AML-193 (cell line): ENCODE data around the gene CFB.
A peak's percentile ranks its signal among the peaks of the same experiment; 100 is the strongest.
"Not testable (repeated sequence)": the region's sequence is repeated elsewhere in the genome, so short reads cannot be mapped to it uniquely, and the experiment has no call there.

ENCODE experiments used
- DNase-seq, 2 experiments: peaks; one replicate each; lab custom pipeline; 2025; lab: John Stamatoyannopoulos, UW

CFB gene

DNA sequence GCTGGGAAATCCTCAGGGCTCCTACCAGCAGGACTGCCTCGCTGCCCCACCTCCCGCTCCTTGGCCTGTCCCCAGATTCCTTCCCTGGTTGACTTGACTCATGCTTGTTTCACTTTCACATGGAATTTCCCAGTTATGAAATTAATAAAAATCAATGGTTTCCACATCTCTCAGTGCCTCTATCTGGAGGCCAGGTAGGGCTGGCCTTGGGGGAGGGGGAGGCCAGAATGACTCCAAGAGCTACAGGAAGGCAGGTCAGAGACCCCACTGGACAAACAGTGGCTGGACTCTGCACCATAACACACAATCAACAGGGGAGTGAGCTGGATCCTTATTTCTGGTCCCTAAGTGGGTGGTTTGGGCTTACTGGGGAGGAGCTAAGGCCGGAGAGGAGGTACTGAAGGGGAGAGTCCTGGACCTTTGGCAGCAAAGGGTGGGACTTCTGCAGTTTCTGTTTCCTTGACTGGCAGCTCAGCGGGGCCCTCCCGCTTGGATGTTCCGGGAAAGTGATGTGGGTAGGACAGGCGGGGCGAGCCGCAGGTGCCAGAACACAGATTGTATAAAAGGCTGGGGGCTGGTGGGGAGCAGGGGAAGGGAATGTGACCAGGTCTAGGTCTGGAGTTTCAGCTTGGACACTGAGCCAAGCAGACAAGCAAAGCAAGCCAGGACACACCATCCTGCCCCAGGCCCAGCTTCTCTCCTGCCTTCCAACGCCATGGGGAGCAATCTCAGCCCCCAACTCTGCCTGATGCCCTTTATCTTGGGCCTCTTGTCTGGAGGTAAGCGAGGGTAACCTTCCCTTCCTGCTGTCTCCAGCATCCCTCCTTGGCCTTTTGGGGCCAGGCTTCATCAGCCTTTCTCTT is at the start of gene CFB:
CFB (plus strand) TSS at position 589 of the 863 bp plus-strand sequence; CDS start at position 716, 127 bp downstream.
- no peak for DNase-seq

DNA sequence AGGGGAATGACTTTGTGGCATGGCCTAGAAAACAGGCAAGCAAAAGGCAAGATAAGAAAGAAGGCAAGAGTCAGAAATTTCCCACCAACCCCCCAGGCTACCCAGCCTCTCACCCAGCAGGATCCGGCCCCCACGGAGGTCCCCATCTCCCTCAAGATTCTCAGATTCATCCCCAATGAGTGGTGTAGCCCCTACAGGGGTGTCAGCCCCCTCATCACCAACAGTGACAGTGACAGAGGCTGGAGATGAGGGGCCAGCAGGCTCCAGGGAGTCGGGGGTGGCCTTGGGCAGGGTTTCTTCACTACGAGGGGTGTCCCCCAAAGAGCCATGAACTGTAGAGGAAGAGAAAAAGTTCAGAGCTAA is 49.4 kb upstream of the CFB start:
- no peak for DNase-seq

DNA sequence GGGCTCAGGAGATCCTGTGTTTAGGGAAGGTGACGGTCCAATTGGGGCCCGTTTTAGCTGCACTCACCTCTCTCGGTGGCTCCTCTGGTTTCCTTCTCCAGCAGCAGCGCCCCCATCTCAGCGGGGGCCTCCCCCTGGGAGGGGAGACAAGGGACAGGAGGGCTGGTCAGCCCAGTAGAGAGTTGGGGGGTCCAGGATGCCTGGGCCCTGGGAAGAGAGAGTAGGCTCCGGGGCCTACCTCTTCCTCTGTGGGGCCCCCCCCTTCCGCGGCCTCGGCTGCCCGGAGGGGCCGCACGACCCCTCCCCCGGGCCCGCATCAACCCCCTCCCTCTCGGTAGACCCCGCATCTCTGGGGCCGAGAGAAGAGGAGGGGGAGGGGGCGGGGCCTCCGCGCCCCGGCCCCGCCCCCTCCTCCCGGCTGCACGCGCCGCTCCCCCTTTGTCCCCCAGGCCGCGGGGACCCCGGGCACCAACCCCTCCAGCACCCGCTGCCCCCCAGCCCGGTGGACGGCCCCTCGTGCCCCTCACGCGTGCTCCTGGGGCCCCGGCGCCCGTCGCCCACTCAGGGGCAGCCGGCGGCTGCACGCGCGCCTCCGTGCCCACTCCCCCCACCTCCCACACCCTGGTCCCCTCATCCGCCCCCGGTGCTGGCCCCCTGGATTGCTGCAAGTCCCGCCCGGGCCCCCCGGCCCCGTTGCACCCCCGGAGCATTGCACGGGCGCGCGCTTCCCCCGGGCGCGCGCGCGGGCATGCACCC is 48.9 kb upstream of the CFB start:
- no peak for DNase-seq

DNA sequence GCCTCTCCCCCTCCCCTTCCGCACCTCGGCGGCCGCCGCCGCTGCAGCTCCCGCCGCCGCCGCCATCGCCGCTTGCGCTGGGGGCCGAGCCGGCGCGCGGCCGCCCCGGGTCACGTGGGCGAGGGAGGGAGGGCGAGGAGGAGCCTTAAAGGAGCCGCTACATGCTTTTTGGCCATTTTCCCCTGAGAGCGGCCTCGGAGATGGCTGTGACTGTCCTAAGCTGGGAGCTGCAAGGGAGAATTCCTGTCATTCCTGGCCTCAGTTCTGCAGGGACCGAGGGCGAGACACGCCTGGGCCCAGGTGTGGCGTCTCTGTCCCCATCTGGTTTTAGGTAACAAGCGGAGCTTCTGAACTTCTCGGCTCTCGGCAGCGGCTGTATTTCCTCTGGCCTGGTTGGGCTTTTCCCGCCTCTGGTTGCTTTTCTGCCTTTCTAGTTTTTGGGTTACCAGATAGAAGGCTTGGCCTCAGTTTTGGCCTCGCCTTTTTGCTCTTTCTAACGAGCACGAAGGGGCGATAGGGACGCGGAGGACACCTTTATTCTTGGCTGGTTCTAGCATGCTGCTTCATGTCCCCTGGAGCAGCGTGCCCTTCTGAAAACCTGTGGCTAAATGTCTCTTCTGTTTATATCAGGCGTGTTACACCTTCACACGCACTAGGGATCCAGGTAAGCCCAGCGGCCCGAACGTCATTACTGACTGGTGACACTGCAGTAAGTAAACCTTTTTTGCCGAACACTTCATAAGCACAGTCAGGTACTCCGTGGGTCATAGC is 48.1 kb upstream of the CFB start, which contains the start of gene EHMT2:
EHMT2 (minus strand) TSS at position 87 of the 771 bp plus-strand sequence; CDS start at position 66, 21 bp downstream.
- DNase-seq = peak; percentile 83 to 90

DNA sequence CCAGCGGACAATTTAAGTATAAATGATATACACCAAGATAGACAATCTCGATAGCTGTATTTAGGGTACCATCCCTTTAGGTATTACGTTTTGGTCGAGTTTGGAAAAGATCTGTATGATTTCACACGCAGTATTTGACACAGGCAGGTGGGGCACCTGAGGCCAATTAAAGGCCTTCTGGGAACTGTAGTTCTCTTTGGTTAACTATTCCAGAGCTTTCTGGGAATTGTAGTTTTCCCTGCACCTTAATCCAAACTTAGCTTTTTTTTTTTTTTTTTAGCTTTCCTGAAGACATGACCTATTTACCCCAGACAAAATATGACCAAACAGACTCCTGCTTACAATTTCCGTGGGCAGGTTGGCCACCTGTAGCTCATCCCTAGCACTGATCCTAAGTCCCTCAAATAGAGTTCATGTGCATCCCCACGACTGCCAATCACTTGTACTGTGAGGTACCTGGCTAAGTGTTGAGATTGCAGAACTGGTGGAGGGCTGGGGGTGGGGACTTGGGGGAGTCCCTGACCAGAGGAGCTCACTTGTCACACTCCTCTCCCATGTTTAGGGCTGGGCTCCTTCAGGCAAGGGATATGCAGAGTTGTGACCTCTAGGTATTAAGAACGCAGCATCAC is 47.4 kb upstream of the CFB start:
- DNase-seq = peak; percentile 31 to 64

DNA sequence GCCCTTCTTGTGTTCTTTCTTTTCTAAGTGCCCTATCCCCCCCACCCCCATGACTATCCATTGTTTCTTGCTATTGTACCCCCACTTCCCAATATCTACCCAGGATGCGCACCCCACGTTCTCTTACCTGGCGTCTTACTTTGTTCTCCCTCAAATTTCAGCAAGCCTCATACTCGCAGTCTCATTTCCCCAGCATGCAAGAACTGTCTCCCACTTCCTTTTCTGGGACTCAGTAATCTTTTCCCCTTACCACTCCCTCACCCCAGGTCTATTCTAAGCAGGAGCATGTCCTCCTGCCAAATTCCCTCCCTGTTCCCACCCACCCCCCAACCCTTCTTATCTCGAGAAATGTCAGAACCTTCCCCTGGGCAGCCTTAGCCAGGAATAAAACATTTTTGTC is 46.7 kb upstream of the CFB start:
- DNase-seq = no peak

DNA sequence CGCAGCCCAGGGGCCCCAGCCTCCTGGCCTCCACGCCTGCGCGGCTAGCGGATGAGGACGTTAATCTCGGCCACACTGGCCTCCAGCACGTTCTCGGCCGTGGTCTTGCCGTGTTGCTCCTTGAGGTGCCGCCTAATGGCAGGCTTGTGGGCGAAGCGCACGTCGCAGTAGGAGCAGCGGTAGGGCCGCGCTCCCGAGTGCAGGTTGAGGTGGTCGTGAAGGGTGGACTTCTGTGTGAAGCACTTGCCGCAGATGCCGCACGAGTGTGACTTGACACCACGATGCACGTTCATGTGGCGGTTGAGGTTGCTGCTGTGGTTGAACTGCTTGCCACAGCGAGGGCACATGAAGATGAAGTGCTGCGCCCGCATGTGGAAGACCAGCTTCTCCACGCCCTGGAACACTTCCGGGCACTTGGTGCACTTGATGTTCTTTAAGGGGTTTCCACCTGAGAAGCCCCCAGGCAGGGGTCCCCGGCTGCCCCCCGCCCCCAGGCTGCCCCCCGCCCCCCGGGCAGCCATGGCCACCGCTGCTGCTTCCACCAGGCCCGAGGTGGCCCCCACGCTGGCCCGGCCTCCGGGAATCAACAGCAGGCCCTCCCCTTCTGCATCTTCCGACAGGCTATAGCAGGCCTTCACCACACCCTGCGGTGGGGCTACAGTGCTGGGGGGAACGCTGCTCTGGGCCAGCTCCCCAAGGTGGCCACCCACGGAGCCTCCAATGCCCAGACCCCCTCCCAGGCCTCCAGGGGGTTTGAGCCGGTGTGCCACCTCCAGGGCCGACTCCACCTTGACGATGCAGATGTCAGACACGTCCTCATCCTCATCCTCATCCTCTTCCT is 45.8 kb upstream of the CFB start:
- no peak for DNase-seq

DNA sequence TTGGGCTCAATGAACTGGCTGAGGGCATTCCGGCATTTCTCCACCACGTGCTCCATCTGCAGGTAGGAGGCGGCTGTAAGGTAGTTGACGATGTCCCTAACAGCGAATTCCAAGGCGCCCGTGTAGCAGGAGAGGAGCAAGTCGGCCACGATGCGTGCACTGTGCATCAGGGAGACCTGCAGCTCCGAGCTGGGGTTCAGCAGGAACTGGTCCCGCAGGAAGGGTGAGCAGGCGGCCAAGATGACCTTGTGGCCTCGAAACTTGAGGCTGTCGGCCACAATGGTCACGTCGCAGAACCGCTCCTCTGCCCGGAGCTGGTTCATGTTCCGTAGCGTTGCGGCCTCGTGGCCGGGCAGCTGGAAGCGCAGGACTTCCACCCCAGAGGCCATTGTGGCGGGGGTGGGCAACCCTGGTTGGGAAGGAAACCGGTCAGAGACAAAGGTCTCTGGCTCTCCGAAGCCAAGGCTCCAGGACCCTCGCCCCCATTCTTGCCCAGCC is 44.9 kb upstream of the CFB start:
- no peak for DNase-seq

DNA sequence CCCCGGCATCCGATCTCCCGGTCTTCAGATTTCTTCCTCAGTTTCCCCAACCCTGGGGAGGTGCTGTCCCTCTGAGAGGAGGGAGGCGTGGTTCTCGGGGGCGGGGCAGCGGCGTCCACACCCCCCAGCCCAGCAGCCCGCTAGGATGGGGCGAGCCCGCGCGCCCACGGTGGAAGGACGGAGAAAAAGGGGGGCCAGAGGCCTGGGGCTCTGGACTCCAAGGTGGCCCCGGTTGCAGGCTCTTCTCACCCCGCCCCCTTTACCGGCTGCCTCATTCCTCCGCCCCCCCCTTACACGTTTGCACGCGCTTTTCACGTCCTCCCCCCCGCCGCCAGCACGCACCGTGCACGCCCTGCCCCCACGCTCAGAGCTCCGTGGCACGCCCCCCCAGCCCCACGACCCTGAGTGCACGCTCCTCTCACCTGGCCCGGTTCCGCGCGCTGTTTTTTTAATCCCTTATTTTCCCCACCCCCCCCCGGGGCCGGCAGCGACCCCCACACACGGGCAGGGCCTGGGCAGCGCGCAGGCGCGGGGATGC is 44.4 kb upstream of the CFB start:
- peak; percentile 24 to 43 for DNase-seq

DNA sequence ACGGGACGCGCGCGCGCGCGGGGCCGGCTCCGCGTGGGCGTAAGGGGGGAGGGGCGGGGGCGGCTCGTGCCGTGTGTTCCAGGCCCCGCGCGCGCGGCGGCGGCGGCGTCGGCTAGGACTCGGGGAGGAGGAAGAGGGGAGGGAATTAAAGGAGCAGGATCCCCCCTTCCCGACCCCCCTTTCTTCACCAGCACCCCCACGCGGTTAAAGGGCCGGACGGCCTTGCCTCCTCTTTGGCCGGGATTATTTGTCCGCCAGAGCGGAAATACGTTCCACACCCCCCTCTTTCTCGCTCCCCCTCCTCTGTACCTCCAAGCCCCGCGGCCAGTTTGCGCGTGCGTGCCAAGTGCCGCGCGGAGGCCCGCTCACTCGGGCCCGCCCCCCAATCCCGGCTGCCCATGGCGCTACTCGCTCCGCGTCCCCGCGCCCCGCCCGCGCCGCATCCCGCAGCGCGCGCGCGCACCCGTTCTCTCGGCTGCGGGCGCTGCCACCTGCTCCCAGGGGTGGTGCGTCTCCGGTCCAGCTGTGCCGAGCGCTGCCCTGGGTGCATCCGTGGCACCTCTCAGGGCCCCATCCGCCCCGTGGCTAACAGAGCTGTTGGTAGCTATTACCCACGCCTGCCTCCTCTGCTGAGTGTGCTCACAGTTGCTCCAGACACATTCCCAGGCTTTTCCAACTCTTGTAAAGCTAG is 43.8 kb upstream of the CFB start, which contains the start of gene ZBTB12:
ZBTB12 (minus strand) TSS at position 134 of the 691 bp plus-strand sequence. CDS start 781 bp downstream, outside the sequence.
- peak; percentile 94 to 96 for DNase-seq

DNA sequence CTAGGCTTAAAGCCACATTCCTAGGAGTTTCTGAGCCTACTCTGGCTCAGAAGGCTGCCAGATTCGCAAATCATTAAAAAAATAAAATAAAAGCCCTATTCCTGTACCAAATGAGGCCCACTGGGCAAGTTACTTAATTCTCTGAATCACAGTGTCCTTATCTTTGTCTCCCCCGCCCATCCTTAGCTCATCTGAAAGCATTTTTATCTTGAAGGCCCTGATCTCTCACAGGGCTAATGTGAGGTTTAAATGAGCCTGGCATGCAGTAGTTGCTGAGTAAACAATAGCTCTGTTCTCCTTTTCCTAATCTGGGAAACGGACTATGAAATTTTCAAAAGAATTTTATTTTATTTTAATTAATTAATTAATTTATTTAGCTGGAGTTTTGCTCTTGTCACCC is 41.9 kb upstream of the CFB start:
- DNase-seq = no peak

DNA sequence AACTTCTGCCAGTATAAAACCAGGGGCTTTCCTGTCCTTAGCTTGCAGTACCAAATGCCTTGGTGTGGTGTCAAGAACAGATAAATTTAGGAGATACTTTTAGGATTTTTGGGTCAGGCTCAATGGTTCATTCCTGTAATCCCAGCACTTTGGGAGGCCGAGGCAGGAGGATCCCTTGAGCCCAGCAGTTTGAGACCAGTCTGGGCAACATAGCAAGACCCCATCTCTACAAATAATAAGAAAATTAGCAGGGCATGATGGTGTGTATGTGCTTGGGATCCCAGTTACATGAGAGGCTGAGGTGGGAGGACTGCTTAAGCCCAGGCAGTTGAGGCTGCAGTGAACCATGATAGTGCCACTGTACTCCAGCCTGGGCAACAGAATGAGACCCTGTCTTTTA is 40.9 kb upstream of the CFB start:
- no peak for DNase-seq

DNA sequence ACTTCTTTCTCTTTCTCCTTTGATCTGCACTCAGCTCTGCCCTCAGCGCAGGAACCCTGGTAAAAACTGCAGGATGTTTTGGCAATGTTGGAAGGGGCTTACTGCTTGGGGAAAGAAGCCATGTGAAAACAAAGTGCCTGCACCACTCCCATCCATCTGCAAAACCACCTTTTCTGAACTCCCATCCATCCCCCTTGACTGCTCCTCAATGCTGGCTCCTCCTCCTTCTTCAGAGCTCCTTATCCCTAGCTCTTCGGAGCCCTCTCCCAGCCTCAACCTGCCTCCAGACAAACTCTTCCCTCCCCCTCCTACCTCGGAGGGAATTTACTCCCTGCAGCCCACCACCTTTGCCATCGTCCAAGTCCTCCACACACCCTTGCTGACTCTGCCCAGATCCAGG is 39.8 kb upstream of the CFB start:
- no peak for DNase-seq

DNA sequence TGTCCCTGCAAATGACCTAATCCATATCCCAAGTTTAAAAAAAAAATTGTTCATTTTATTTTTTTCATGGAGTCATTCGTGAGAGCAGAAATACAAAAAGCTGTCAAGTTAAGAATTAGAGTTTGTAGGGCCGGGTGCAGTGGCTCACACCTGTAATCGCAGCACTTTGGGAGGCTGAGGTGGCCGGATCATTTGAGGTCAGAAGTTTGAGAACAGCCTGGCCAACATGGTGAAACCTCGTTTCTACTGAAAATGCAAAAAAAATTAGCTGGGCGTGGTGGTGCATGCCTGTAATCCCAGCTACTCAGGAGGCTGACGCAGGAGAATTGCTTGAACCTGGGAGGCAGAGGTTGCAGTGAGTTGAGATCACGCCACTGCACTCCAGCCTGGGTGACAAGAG is 39.2 kb upstream of the CFB start:
- not testable (repeated sequence) for DNase-seq

DNA sequence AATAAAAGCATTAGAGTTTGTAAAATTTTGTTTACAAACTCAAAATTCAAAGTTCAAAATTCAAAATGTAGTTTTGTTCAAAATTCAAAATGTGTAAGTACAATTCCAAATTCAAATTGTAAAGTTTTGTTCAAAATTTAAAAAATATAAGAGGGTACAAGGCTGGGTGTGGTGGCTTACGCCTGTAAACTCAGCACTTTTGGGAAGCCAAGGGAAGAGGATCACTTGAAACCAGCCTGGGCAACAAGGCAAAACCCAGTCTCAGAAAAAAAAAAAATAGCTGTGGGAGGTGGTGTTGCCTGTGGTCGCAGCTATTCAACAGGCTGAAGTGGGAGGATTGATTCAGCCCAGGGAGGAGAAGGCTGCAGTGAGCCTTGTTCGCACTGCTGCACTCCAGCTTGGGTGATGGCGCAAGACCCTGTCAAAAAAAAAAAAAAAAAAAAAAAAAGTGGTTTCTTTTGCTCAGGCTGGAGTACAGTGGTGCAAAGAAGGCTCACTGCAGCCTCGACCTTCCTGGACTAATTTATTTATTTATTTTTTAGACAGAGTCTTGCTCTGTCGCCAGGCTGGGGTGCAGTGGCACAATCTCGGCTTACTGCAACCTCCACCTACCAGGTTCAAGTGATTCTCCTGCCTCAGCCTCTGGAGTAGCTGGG is 38.6 kb upstream of the CFB start:
- peak; percentile 91 to 92 for DNase-seq

DNA sequence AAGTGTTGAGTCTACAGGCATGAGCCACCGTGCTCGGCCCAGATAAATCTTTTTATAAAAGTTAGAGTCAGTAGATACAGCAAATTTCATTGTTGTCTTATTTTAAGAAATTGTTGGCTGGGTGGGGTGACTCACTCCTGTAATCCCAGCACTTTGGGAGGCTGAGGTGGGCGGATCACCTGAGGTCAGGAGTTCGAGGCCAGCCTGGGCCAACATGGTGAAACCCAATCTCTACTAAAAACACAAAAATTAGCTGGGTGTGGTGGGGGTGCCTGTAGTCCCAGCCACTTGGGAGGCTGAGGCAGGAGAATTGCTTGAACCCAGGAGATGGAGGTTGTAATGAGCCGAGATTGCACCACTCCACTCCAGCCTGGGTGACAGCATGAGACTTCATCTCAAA is 37.6 kb upstream of the CFB start:
- DNase-seq = not testable (repeated sequence)

DNA sequence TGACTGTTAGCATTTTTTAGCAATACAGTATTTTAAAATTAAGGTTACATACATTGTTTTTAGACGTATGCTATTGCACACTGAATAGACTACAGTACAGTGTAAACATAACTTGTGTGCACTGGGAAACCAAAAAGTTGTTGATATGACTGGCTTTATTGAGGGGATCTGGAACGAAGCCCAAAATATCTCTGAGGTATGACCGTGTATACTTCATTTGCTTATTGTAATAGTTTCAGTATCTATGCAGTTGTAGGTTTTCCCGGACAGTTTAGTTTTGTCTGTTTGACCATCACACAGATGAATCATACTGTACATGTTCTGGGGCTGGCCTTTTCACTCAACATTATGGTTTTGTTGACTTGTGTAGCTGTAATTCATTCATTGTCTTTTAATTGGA is 37.1 kb upstream of the CFB start:
- no peak for DNase-seq

DNA sequence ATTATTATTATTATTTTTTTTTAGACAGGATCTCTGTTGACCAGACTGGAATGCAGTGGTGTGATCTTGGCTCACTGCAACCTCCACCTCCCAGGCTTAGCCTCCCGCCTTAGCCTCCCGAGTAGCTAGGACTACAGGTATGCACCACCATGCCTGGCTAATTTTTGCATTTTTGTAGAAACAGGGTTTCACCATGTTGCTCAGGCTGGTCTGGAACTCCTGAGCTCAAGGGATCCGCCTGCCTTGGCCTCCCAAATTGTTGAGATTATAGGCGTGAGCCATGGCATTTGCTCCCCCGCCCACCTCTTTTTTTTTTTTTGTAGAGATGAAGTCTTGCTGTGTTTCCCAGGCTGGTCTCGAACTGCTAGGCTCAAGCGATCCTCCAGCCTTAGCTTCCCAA is 36.6 kb upstream of the CFB start:
- not testable (repeated sequence) for DNase-seq
